ENCODE data around the gene PCNA. TPM values are rescaled to one million over a fixed set of nuclear protein-coding genes. Genes with fewer than 3 reads are reported as not detected.
"Not testable (repeated sequence)": the region's sequence is repeated elsewhere in the genome, so short reads cannot be mapped to it uniquely, and the experiment has no call there.

Gene PCNA
- total RNA-seq, 1 experiment from 2014 or later, result 185 TPM

GRCh38 chr20:5085380-5085779 is 34.4 kb downstream of the PCNA start:
- Histone ChIP-seq H4K20me1 (ENCODE audit: insufficient read depth, low read depth, low read length) (no peaks in the 10 kb centered on the region), H3K4me1 (ENCODE audit: low read length) (peaks cover 7% of the 10 kb centered on the region), H3K36me3 (ENCODE audit: insufficient read depth, low read length) (no peaks in the 10 kb centered on the region), H3K4me3 (ENCODE audit: low read length) (no peak overlapping the region), H3K9ac (ENCODE audit: low read length) (no peak overlapping the region), H3K9me2 (replicated peaks; ENCODE audit: insufficient read depth, low read length) (no peaks in the 10 kb centered on the region), H3K79me2 (ENCODE audit: low read length) (no peaks in the 10 kb centered on the region), H3K9me3 (ENCODE audit: low read length) (no peaks in the 10 kb centered on the region), H3K27me3 (ENCODE audit: low read length) (no peaks in the 10 kb centered on the region), H3K27ac (ENCODE audit: low read length) (no peak overlapping the region), H3K4me2 (ENCODE audit: low read depth, low read length, poor library complexity, severe bottlenecking) (no peak overlapping the region), H2AFZ (ENCODE audit: low read length) (no peak overlapping the region)
- no peak for DNase-seq

GRCh38 chr20:5080384-5080877 is 39.3 kb downstream of the PCNA start:
- Histone ChIP-seq H3K36me3 (ENCODE audit: insufficient read depth, low read length) (no peaks in the 10 kb centered on the region), H3K4me3 (ENCODE audit: low read length) (no peak overlapping the region), H3K9me3 (ENCODE audit: low read length) (no peaks in the 10 kb centered on the region), H3K4me2 (ENCODE audit: low read depth, low read length, poor library complexity, severe bottlenecking) (no peak overlapping the region), H3K9me2 (replicated peaks; ENCODE audit: insufficient read depth, low read length) (no peaks in the 10 kb centered on the region), H3K4me1 (ENCODE audit: low read length) (peaks cover 17% of the 10 kb centered on the region), H4K20me1 (ENCODE audit: insufficient read depth, low read depth, low read length) (no peaks in the 10 kb centered on the region), H3K27me3 (ENCODE audit: low read length) (no peaks in the 10 kb centered on the region), H3K79me2 (ENCODE audit: low read length) (no peaks in the 10 kb centered on the region), H2AFZ (ENCODE audit: low read length) (no peak overlapping the region), H3K9ac (ENCODE audit: low read length) (no peak overlapping the region), H3K27ac (ENCODE audit: low read length) (no peak overlapping the region)
- DNase-seq, result peak; percentile 73

GRCh38 chr20:5078399-5078958 is 41.3 kb downstream of the PCNA start:
- peak overlapping the region; percentile 80 for H2AFZ ChIP-seq (ENCODE audit: low read length)

GRCh38 chr20:5077761-5078387 is 41.9 kb downstream of the PCNA start:
- peak overlapping the region; percentile 80 for H2AFZ ChIP-seq (ENCODE audit: low read length)
- no peaks in the 10 kb centered on the region for H3K79me2 ChIP-seq (ENCODE audit: low read length)
- no peaks in the 10 kb centered on the region for H3K9me2 ChIP-seq (replicated peaks; ENCODE audit: insufficient read depth, low read length)
- H3K9ac ChIP-seq (ENCODE audit: low read length), result peak overlapping the region; percentile 17; the same call in 1 of the 2 replicates
- peaks cover 17% of the 10 kb centered on the region for H3K4me1 ChIP-seq (ENCODE audit: low read length)
- H3K4me2 ChIP-seq (ENCODE audit: low read depth, low read length, poor library complexity, severe bottlenecking), result peak overlapping the region; percentile 46
- no peaks in the 10 kb centered on the region for H3K27me3 ChIP-seq (ENCODE audit: low read length)
- no peaks in the 10 kb centered on the region for H3K36me3 ChIP-seq (ENCODE audit: insufficient read depth, low read length)
- DNase-seq, result peak; percentile 33
- peak overlapping the region; percentile 11; the same call in 1 of the 2 replicates for H3K4me3 ChIP-seq (ENCODE audit: low read length)
- no peak overlapping the region for H3K27ac ChIP-seq (ENCODE audit: low read length)
- H4K20me1 ChIP-seq (ENCODE audit: insufficient read depth, low read depth, low read length), result no peaks in the 10 kb centered on the region
- no peaks in the 10 kb centered on the region for H3K9me3 ChIP-seq (ENCODE audit: low read length)

More at GRCh38 chr20:5078399-5078958, 41.3 kb downstream of the PCNA start:
- Histone ChIP-seq H3K9me2 (replicated peaks; ENCODE audit: insufficient read depth, low read length) (no peaks in the 10 kb centered on the region), H3K36me3 (ENCODE audit: insufficient read depth, low read length) (no peaks in the 10 kb centered on the region), H3K79me2 (ENCODE audit: low read length) (no peaks in the 10 kb centered on the region), H3K27me3 (ENCODE audit: low read length) (no peaks in the 10 kb centered on the region), H3K9me3 (ENCODE audit: low read length) (no peaks in the 10 kb centered on the region), H4K20me1 (ENCODE audit: insufficient read depth, low read depth, low read length) (no peaks in the 10 kb centered on the region), H3K27ac (ENCODE audit: low read length) (no peak overlapping the region), H3K4me1 (ENCODE audit: low read length) (peaks cover 17% of the 10 kb centered on the region), H3K4me3 (ENCODE audit: low read length) (peak overlapping the region; percentile 11; the same call in 1 of the 2 replicates), H3K4me2 (ENCODE audit: low read depth, low read length, poor library complexity, severe bottlenecking) (peak overlapping the region; percentile 46), H3K9ac (ENCODE audit: low read length) (peak overlapping the region; percentile 17; the same call in 1 of the 2 replicates)
- peak; percentile 71 for DNase-seq

- H3K4me1 ChIP-seq (ENCODE audit: low read length), result peaks cover 17% of the 10 kb centered on the region
- H3K4me2 ChIP-seq (ENCODE audit: low read depth, low read length, poor library complexity, severe bottlenecking); H3K9me3 ChIP-seq (ENCODE audit: low read length); H3K27me3 ChIP-seq (ENCODE audit: low read length); DNase-seq; H4K20me1 ChIP-seq (ENCODE audit: insufficient read depth, low read depth, low read length); H2AFZ ChIP-seq (ENCODE audit: low read length); H3K36me3 ChIP-seq (ENCODE audit: insufficient read depth, low read length); H3K9me2 ChIP-seq (replicated peaks; ENCODE audit: insufficient read depth, low read length); H3K79me2 ChIP-seq (ENCODE audit: low read length); H3K4me3 ChIP-seq (ENCODE audit: low read length); H3K27ac ChIP-seq (ENCODE audit: low read length); H3K9ac ChIP-seq (ENCODE audit: low read length): not testable (repeated sequence)
Observed at GRCh38 chr20:5076913-5077312, 42.8 kb downstream of the PCNA start.

GRCh38 chr20:5074232-5074674 is 45.5 kb downstream of the PCNA start:
- H3K9me3 ChIP-seq (ENCODE audit: low read length), result no peaks in the 10 kb centered on the region
- H3K79me2 ChIP-seq (ENCODE audit: low read length), result no peaks in the 10 kb centered on the region
- no peaks in the 10 kb centered on the region for H4K20me1 ChIP-seq (ENCODE audit: insufficient read depth, low read depth, low read length)
- H3K9me2 ChIP-seq (replicated peaks; ENCODE audit: insufficient read depth, low read length), result no peaks in the 10 kb centered on the region
- H3K4me3 ChIP-seq (ENCODE audit: low read length), result no peak overlapping the region
- peak; percentile 22 for DNase-seq
- H3K36me3 ChIP-seq (ENCODE audit: insufficient read depth, low read length), result no peaks in the 10 kb centered on the region
- no peak overlapping the region for H2AFZ ChIP-seq (ENCODE audit: low read length)
- no peak overlapping the region for H3K9ac ChIP-seq (ENCODE audit: low read length)
- H3K27me3 ChIP-seq (ENCODE audit: low read length), result no peaks in the 10 kb centered on the region
- H3K4me1 ChIP-seq (ENCODE audit: low read length), result peaks cover 9% of the 10 kb centered on the region
- H3K4me2 ChIP-seq (ENCODE audit: low read depth, low read length, poor library complexity, severe bottlenecking), result no peak overlapping the region
- H3K27ac ChIP-seq (ENCODE audit: low read length), result no peak overlapping the region

- peak; percentile 33 for DNase-seq
- Histone ChIP-seq H4K20me1 (ENCODE audit: insufficient read depth, low read depth, low read length) (no peaks in the 10 kb centered on the region), H3K27ac (ENCODE audit: low read length) (no peak overlapping the region), H3K27me3 (ENCODE audit: low read length) (no peaks in the 10 kb centered on the region), H3K4me3 (ENCODE audit: low read length) (no peak overlapping the region), H3K9me2 (replicated peaks; ENCODE audit: insufficient read depth, low read length) (no peaks in the 10 kb centered on the region), H3K9me3 (ENCODE audit: low read length) (no peaks in the 10 kb centered on the region), H3K79me2 (ENCODE audit: low read length) (no peaks in the 10 kb centered on the region), H3K36me3 (ENCODE audit: insufficient read depth, low read length) (no peaks in the 10 kb centered on the region), H3K9ac (ENCODE audit: low read length) (no peak overlapping the region), H3K4me2 (ENCODE audit: low read depth, low read length, poor library complexity, severe bottlenecking) (no peak overlapping the region), H3K4me1 (ENCODE audit: low read length) (peaks cover 8% of the 10 kb centered on the region), H2AFZ (ENCODE audit: low read length) (no peak overlapping the region)
Observed at GRCh38 chr20:5073660-5074231, 46.0 kb downstream of the PCNA start.
